Neutrophil (primary cell): ENCODE measurements around the gene CNTNAP2.

Experiments used
- H3K27ac ChIP-seq: fragments of 200-600 bp; sonication (generic); 2 replicates; pipeline ENCODE4 v1.5.1; 2016; ENCODE audit warnings: mild to moderate bottlenecking, moderate library complexity
- H3K27me3 ChIP-seq: fragments of 200-600 bp; sonication (generic); 2 replicates; pipeline ENCODE4 v1.6.0; 2016; ENCODE audit warnings: mild to moderate bottlenecking
- H3K36me3 ChIP-seq: fragments of 200-600 bp; sonication (generic); 2 replicates; pipeline ENCODE4 v1.5.1; 2017
- H3K4me1 ChIP-seq, 2 experiments: fragments of 200-600 bp in 1 of 2; sonication (generic) in 1 of 2; 1 replicate in 1 of 2; 2 replicates in 1 of 2; pipeline versions ENCODE4 v1.5.1 to v1.6.1; 2013 to 2016; ENCODE audit warnings: low read depth in 1 of 2, low read length in 1 of 2, mild to moderate bottlenecking in 1 of 2, moderate library complexity in 1 of 2; ENCODE audit not compliant: control insufficient read depth in 1 of 2, insufficient read depth in 1 of 2
- H3K4me3 ChIP-seq, 2 experiments: fragments of 200-600 bp in 1 of 2; sonication (generic) in 1 of 2; 1 replicate in 1 of 2; 2 replicates in 1 of 2; pipeline ENCODE4 v1.5.1; 2013 to 2016; ENCODE audit warnings: low read depth in 1 of 2, low read length in 1 of 2, mild to moderate bottlenecking in 1 of 2, moderate library complexity in 1 of 2
- H3K9me3 ChIP-seq: fragments of 200-600 bp; sonication (generic); 2 replicates; pipeline ENCODE4 v1.5.1; 2016
- TF ChIP-seq, protein P1 (sequence below): fragments of 200-600 bp; sonication (generic); IDR thresholded peaks from 2 replicates; pipeline ENCODE4 v1.5.1; 2016; ENCODE audit warnings: antibody characterized with exemption

CNTNAP2 gene

DNA sequence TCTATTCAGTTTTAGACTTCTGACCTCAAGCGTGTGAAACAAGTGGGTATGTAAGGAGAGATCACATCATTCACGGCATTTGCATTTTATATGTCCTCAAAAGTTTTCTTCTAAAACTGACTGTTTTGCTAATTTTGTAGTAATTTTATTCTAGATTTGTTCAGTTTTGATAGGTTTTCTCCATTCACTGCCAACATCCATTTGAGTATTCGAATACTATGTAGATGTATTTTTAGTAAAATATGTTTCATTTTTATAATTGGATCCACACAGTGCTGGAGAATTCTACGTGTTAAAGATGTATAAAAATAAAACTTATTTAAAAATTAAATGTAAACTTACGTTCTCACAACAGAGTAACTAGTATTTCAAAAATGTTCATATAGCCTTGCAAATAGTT lies 503.0 kb downstream of the CNTNAP2 start:
- H3K4me1 ChIP-seq: no peaks in the 10 kb centered on the region
- no peaks in the 10 kb centered on the region for H3K27me3 ChIP-seq
- TF ChIP-seq, protein P1, sequence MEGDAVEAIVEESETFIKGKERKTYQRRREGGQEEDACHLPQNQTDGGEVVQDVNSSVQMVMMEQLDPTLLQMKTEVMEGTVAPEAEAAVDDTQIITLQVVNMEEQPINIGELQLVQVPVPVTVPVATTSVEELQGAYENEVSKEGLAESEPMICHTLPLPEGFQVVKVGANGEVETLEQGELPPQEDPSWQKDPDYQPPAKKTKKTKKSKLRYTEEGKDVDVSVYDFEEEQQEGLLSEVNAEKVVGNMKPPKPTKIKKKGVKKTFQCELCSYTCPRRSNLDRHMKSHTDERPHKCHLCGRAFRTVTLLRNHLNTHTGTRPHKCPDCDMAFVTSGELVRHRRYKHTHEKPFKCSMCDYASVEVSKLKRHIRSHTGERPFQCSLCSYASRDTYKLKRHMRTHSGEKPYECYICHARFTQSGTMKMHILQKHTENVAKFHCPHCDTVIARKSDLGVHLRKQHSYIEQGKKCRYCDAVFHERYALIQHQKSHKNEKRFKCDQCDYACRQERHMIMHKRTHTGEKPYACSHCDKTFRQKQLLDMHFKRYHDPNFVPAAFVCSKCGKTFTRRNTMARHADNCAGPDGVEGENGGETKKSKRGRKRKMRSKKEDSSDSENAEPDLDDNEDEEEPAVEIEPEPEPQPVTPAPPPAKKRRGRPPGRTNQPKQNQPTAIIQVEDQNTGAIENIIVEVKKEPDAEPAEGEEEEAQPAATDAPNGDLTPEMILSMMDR: no peak
- no peak overlapping the region for H3K27ac ChIP-seq
- no peaks in the 10 kb centered on the region for H3K36me3 ChIP-seq
- H3K4me3 ChIP-seq: no peak overlapping the region
- H3K9me3 ChIP-seq: no peaks in the 10 kb centered on the region

DNA sequence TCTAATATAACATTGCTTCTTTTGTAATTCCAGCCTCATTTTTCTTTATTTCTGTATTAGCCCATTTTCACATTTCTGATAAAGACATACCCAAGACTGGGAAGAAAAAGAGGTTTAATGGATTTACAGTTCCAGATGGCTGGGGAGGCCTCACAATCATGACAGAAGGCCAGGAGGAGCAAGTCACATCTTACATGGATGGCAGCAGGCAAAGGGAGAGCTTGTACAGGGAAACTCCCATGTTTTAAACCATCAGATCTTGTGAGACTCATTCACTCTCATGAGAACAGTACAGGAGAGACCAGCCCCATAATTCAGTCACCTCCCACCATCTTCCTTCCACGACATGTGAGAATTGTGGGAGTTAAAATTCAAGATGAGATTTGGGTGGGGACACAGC lies 510.3 kb downstream of the CNTNAP2 start:
- Histone ChIP-seq H3K4me1 (no peaks in the 10 kb centered on the region), H3K4me3 (no peak overlapping the region), H3K27ac (no peak overlapping the region), H3K36me3 (no peaks in the 10 kb centered on the region), H3K27me3 (no peaks in the 10 kb centered on the region), H3K9me3 (no peaks in the 10 kb centered on the region)
- TF ChIP-seq, protein P1: no peak

GRCh38 chr7:146635205-146636032 lies 518.8 kb downstream of the CNTNAP2 start:
- no peak overlapping the region for H3K27ac ChIP-seq
- TF ChIP-seq, protein P1: no peak
- H3K4me3 ChIP-seq: no peak overlapping the region

GRCh38 chr7:146636033-146636356 lies 519.4 kb downstream of the CNTNAP2 start:
- H3K27me3 ChIP-seq: no peaks in the 10 kb centered on the region
- TF ChIP-seq, protein P1: no peak
- no peak overlapping the region for H3K4me3 ChIP-seq
- H3K9me3 ChIP-seq: no peaks in the 10 kb centered on the region
- H3K27ac ChIP-seq: no peak overlapping the region
- no peaks in the 10 kb centered on the region for H3K4me1 ChIP-seq
- no peaks in the 10 kb centered on the region for H3K36me3 ChIP-seq

More at GRCh38 chr7:146635205-146636032, 518.8 kb downstream of the CNTNAP2 start:
- no peaks in the 10 kb centered on the region for H3K4me1 ChIP-seq
- no peaks in the 10 kb centered on the region for H3K27me3 ChIP-seq
- H3K9me3 ChIP-seq: no peaks in the 10 kb centered on the region
- no peaks in the 10 kb centered on the region for H3K36me3 ChIP-seq

GRCh38 chr7:146636581-146636980 lies 520.0 kb downstream of the CNTNAP2 start:
- H3K36me3 ChIP-seq: no peaks in the 10 kb centered on the region
- H3K4me1 ChIP-seq: no peaks in the 10 kb centered on the region
- H3K9me3 ChIP-seq: no peaks in the 10 kb centered on the region
- no peak overlapping the region for H3K4me3 ChIP-seq
- H3K27ac ChIP-seq: no peak overlapping the region
- no peaks in the 10 kb centered on the region for H3K27me3 ChIP-seq
- TF ChIP-seq, protein P1: no peak
